Epithelial cell of esophagus (primary cell): Measurements from ENCODE around the gene MGLL.

Experiments
- DNase-seq: peaks from one replicate; pipeline ENCODE4 v3.0.0; 2010; ENCODE audit warnings: low read depth
- H3K4me3 ChIP-seq: 2 replicates; pipeline ENCODE4 v1.5.1; 2011; ENCODE audit warnings: mild to moderate bottlenecking, low read length, control low read depth
- CTCF ChIP-seq: IDR thresholded peaks from 2 replicates; pipeline ENCODE4 v1.5.1; 2011; ENCODE audit warnings: low read depth, mild to moderate bottlenecking, low read length, control low read depth, inconsistent platforms; ENCODE audit not compliant: insufficient read depth; ENCODE audit errors: missing control alignments

The MGLL gene

GRCh38 chr3:127761441-127761801 is 60.9 kb downstream of the MGLL start:
- no peak overlapping the region for H3K4me3 ChIP-seq
- TF ChIP-seq CTCF = no peak
- no peak for DNase-seq

- TF ChIP-seq CTCF = no peak
- H3K4me3 ChIP-seq = no peak overlapping the region
- DNase-seq = no peak
Measured at GRCh38 chr3:127760791-127761440, 61.4 kb downstream of the MGLL start.

GRCh38 chr3:127760361-127760760 is 62.0 kb downstream of the MGLL start:
- H3K4me3 ChIP-seq = no peak overlapping the region
- TF ChIP-seq CTCF = no peak

GRCh38 chr3:127759826-127760225 is 62.5 kb downstream of the MGLL start:
- no peak overlapping the region for H3K4me3 ChIP-seq
- no peak for DNase-seq
- TF ChIP-seq CTCF = no peak

More at GRCh38 chr3:127760361-127760760, 62.0 kb downstream of the MGLL start:
- no peak for DNase-seq

- no peak for TF ChIP-seq CTCF
- no peak for DNase-seq
- no peak overlapping the region for H3K4me3 ChIP-seq
Measured at GRCh38 chr3:127758013-127758412, 64.3 kb downstream of the MGLL start.

GRCh38 chr3:127755305-127755681 is 67.0 kb downstream of the MGLL start:
- TF ChIP-seq CTCF = no peak
- DNase-seq = no peak
- no peak overlapping the region for H3K4me3 ChIP-seq
